HEK293 (cell line): ENCODE results near the gene SURF1.

Experiments
- CTCF ChIA-PET: fragments of 350-600 bp; formaldehyde crosslinking; extraction: SDS; loops from one replicate; lab custom pipeline; 2021; ENCODE audit warnings: antibody characterized with exemption; lab: Yijun Ruan, JAX
- POLR2A ChIA-PET: fragments of 300-600 bp; formaldehyde crosslinking; extraction: SDS; loops from one replicate; lab custom pipeline; 2020; ENCODE audit warnings: antibody characterized with exemption, inconsistent platforms; lab: Yijun Ruan, JAX
- H3K27ac ChIP-seq: fragments of 200-500 bp; sonication (Bioruptor generic); 2 replicates; pipeline ENCODE4 v1.5.1; 2014; ENCODE audit warnings: low read depth, low read length, control low read depth, inconsistent platforms; ENCODE audit errors: extremely low read depth
- H3K36me3 ChIP-seq, 2 experiments: fragments of 200-500 bp in 1 of 2; sonication (Bioruptor generic) in 1 of 2; 1 replicate in 1 of 2; 2 replicates in 1 of 2; pipeline ENCODE4 v1.5.1; 2014 to 2017; ENCODE audit warnings: inconsistent platforms in 2 of 2, low read length in 2 of 2; ENCODE audit not compliant: control insufficient read depth in 2 of 2, insufficient read depth in 1 of 2
- H3K4me1 ChIP-seq: fragments of 200-500 bp; sonication (Bioruptor generic); 2 replicates; pipeline ENCODE4 v1.5.1; 2014; ENCODE audit warnings: mild to moderate bottlenecking, low read length, inconsistent platforms; ENCODE audit not compliant: control insufficient read depth, insufficient read depth
- H3K4me3 ChIP-seq: 2 replicates; pipeline ENCODE4 v1.5.1; 2011; ENCODE audit warnings: low read depth, mild to moderate bottlenecking, control low read depth, low read length, moderate library complexity
- H3K9me3 ChIP-seq: fragments of 200-500 bp; sonication (Bioruptor generic); 2 replicates; pipeline ENCODE4 v1.5.1; 2014; ENCODE audit warnings: low read depth, low read length, inconsistent platforms; ENCODE audit not compliant: control insufficient read depth, insufficient read depth
- GLIS2 ChIP-seq: fragments of 450-650 bp; formaldehyde crosslinking; IDR thresholded peaks from 2 replicates; pipeline ENCODE4 v1.5.1; 2016; ENCODE audit warnings: missing biosample characterization, missing genetic modification characterization
- KLF1 ChIP-seq: fragments of 450-650 bp; formaldehyde crosslinking; IDR thresholded peaks from 2 replicates; pipeline ENCODE4 v1.5.1; 2016; ENCODE audit warnings: missing biosample characterization, missing genetic modification characterization
- RBAK ChIP-seq: fragments of 450-650 bp; formaldehyde crosslinking; IDR thresholded peaks from 2 replicates; pipeline ENCODE4 v1.5.1; 2016; ENCODE audit warnings: missing biosample characterization, missing genetic modification characterization
- REPIN1 ChIP-seq: fragments of 450-650 bp; formaldehyde crosslinking; IDR thresholded peaks from 2 replicates; pipeline ENCODE4 v1.5.1; 2017; ENCODE audit warnings: missing biosample characterization, missing genetic modification characterization, low read depth
- SCRT2 ChIP-seq: fragments of 450-650 bp; formaldehyde crosslinking; IDR thresholded peaks from 2 replicates; pipeline ENCODE4 v1.5.1; 2016; ENCODE audit warnings: missing biosample characterization, missing genetic modification characterization
- SP2 ChIP-seq: fragments of 450-650 bp; formaldehyde crosslinking; IDR thresholded peaks from 2 replicates; pipeline ENCODE4 v1.5.1; 2016; ENCODE audit warnings: missing biosample characterization, missing genetic modification characterization
- SP7 ChIP-seq: fragments of 450-650 bp; formaldehyde crosslinking; IDR thresholded peaks from 2 replicates; pipeline ENCODE4 v1.5.1; 2016; ENCODE audit warnings: missing biosample characterization, missing genetic modification characterization
- ZFHX2 ChIP-seq: fragments of 450-650 bp; formaldehyde crosslinking; conservative IDR thresholded peaks from 2 replicates; pipeline ENCODE4 v1.5.1; 2016; ENCODE audit warnings: missing biosample characterization, missing genetic modification characterization
- ZNF10 ChIP-seq: fragments of 450-650 bp; formaldehyde crosslinking; IDR thresholded peaks from 2 replicates; pipeline ENCODE4 v1.5.1; 2017; ENCODE audit warnings: missing biosample characterization, missing genetic modification characterization
- ZNF114 ChIP-seq: fragments of 450-650 bp; formaldehyde crosslinking; IDR thresholded peaks from 2 replicates; pipeline ENCODE4 v1.5.0; 2017; ENCODE audit warnings: missing biosample characterization, missing genetic modification characterization
- ZNF16 ChIP-seq: fragments of 450-650 bp; formaldehyde crosslinking; IDR thresholded peaks from 2 replicates; pipeline ENCODE4 v1.5.1; 2016; ENCODE audit warnings: low read depth, missing biosample characterization, missing genetic modification characterization
- ZNF362 ChIP-seq: fragments of 450-650 bp; formaldehyde crosslinking; IDR thresholded peaks from 2 replicates; pipeline ENCODE4 v1.5.1; 2016; ENCODE audit warnings: missing biosample characterization, missing genetic modification characterization
- ZNF449 ChIP-seq: fragments of 450-650 bp; formaldehyde crosslinking; IDR thresholded peaks from 2 replicates; pipeline ENCODE4 v1.5.1; 2017; ENCODE audit warnings: missing biosample characterization, mild to moderate bottlenecking, missing genetic modification characterization, moderate library complexity
- ZNF510 ChIP-seq: fragments of 450-650 bp; formaldehyde crosslinking; IDR thresholded peaks from 2 replicates; pipeline ENCODE4 v1.5.1; 2018; ENCODE audit warnings: mild to moderate bottlenecking, missing genetic modification characterization, missing biosample characterization; ENCODE audit not compliant: insufficient replicate concordance
- ZNF513 ChIP-seq: fragments of 450-650 bp; IDR thresholded peaks from 2 replicates; pipeline ENCODE4 v1.5.1; 2018; ENCODE audit warnings: missing biosample characterization, missing genetic modification characterization
- ZNF514 ChIP-seq: fragments of 450-650 bp; formaldehyde crosslinking; IDR thresholded peaks from 2 replicates; pipeline ENCODE4 v1.5.1; 2016; ENCODE audit warnings: missing biosample characterization, missing genetic modification characterization
- ZNF530 ChIP-seq: fragments of 450-650 bp; formaldehyde crosslinking; IDR thresholded peaks from 2 replicates; pipeline ENCODE4 v1.5.1; 2016; ENCODE audit warnings: low read depth, missing biosample characterization, missing genetic modification characterization
- ZNF629 ChIP-seq: fragments of 450-650 bp; formaldehyde crosslinking; IDR thresholded peaks from 2 replicates; pipeline ENCODE4 v1.5.1; 2017; ENCODE audit warnings: missing biosample characterization, missing genetic modification characterization
- ZNF658 ChIP-seq: fragments of 450-650 bp; formaldehyde crosslinking; IDR thresholded peaks from 2 replicates; pipeline ENCODE4; 2016; ENCODE audit warnings: missing biosample characterization, missing genetic modification characterization
- ZNF660 ChIP-seq: fragments of 450-650 bp; IDR thresholded peaks from 2 replicates; pipeline ENCODE4 v1.5.1; 2018; ENCODE audit warnings: missing biosample characterization, mild to moderate bottlenecking, missing genetic modification characterization
- ZNF664 ChIP-seq: fragments of 450-650 bp; formaldehyde crosslinking; IDR thresholded peaks from 2 replicates; pipeline ENCODE4 v1.5.1; 2016; ENCODE audit warnings: missing biosample characterization, missing genetic modification characterization
- ZNF677 ChIP-seq: fragments of 450-650 bp; IDR thresholded peaks from 2 replicates; pipeline ENCODE4 v1.5.0; 2018; ENCODE audit warnings: missing biosample characterization, mild to moderate bottlenecking, missing genetic modification characterization, moderate library complexity
- ZNF830 ChIP-seq: fragments of 450-650 bp; IDR thresholded peaks from 2 replicates; pipeline ENCODE4 v1.5.0; 2018; ENCODE audit warnings: missing biosample characterization, missing genetic modification characterization, low read depth, mild to moderate bottlenecking, moderate library complexity
- ZSCAN30 ChIP-seq: fragments of 450-650 bp; IDR thresholded peaks from 2 replicates; pipeline ENCODE4 v1.5.1; 2018; ENCODE audit warnings: missing biosample characterization, mild to moderate bottlenecking, missing genetic modification characterization, moderate library complexity

SURF1 gene

GRCh38 chr9:133400292-133400691, 44.0 kb upstream of the SURF1 start:
- H3K27ac ChIP-seq: no peak overlapping the region
- no peak for TF ChIP-seq SP7 (tag by site-specific recombination)
- no peak for TF ChIP-seq ZNF664 (tag by site-specific recombination)
- no peak for TF ChIP-seq ZNF510 (tag by site-specific recombination)
- TF ChIP-seq GLIS2 (tag by site-specific recombination): no peak
- no peak for TF ChIP-seq ZNF658
- TF ChIP-seq ZNF514 (tag by site-specific recombination): no peak
- TF ChIP-seq ZNF629 (tag by site-specific recombination): no peak
- TF ChIP-seq ZNF114 (tag by site-specific recombination): no peak
- no peak for TF ChIP-seq ZNF830 (tag by site-specific recombination)
- no peak for TF ChIP-seq REPIN1
- TF ChIP-seq ZNF660 (tag by site-specific recombination): no peak
- ChIA-PET CTCF (interaction anchor here (0.6 to 1.5 kb wide), 5 partner anchors 10 to 593 kb away, joined by 3 to 6 read pairs (median 4); no protein-coding TSS in a partner anchor), POLR2A (interaction anchor here (0.6 to 1.4 kb wide), 4 partner anchors 52 to 388 kb away, joined by 4 to 5 read pairs (median 4); partner anchors contain the start of genes MED22 and RPL7A)
- H3K4me3 ChIP-seq: no peak overlapping the region
- no peaks in the 10 kb centered on the region for H3K4me1 ChIP-seq
- no peaks in the 10 kb centered on the region for H3K9me3 ChIP-seq
- H3K36me3 ChIP-seq: peaks cover 0 to 36% of the 10 kb centered on the region in 2 experiments; a peak in 1 of 3 replicates

GRCh38 chr9:133397895-133398294, 41.6 kb upstream of the SURF1 start:
- ChIA-PET POLR2A (interaction anchor here (2.2 kb wide), 1 partner anchor 62 kb away, joined by 5 read pairs; the partner anchor contains the start of gene CACFD1), CTCF (interaction anchor here (0.6 to 1.4 kb wide), 5 partner anchors 8 to 90 kb away, joined by 3 to 9 read pairs (median 4); no protein-coding TSS in a partner anchor)
- Histone ChIP-seq H3K27ac (no peak overlapping the region), H3K9me3 (no peaks in the 10 kb centered on the region), H3K36me3 (peaks cover 0 to 13% of the 10 kb centered on the region in 2 experiments; a peak in 1 of 3 replicates), H3K4me3 (no peak overlapping the region), H3K4me1 (no peaks in the 10 kb centered on the region)
- TF ChIP-seq ZNF830 (tag by site-specific recombination) (no peak), ZNF514 (tag by site-specific recombination) (no peak), SP2 (no peak), RBAK (tag by site-specific recombination) (no peak), ZNF530 (tag by site-specific recombination) (no peak), KLF1 (tag by site-specific recombination) (no peak)

- Histone ChIP-seq H3K36me3 (peaks cover 0 to 10% of the 10 kb centered on the region in 2 experiments; a peak in 1 of 3 replicates), H3K27ac (no peak overlapping the region), H3K9me3 (no peaks in the 10 kb centered on the region), H3K4me3 (no peak overlapping the region), H3K4me1 (no peaks in the 10 kb centered on the region)
- ChIA-PET CTCF (interaction anchor here (0.5 to 1.4 kb wide), 4 partner anchors 9 to 91 kb away, joined by 3 to 9 read pairs (median 4); no protein-coding TSS in a partner anchor), POLR2A (no interaction called here)
- TF ChIP-seq ZNF16 (peak; percentile 87), ZNF677 (tag by site-specific recombination) (no peak), ZNF362 (tag by site-specific recombination) (no peak), ZNF449 (tag by site-specific recombination) (no peak), ZFHX2 (tag by site-specific recombination) (peak; percentile 48), SCRT2 (tag by site-specific recombination) (peak; percentile 55), ZSCAN30 (tag by site-specific recombination) (no peak), ZNF10 (no peak), ZNF513 (no peak)
Measured at GRCh38 chr9:133397370-133397769, 41.1 kb upstream of the SURF1 start.
